Neural cell (in vitro differentiated cells): ENCODE measurements around the gene BDKRB1.

Source experiments
- CTCF ChIP-seq: fragments of 450-650 bp; IDR thresholded peaks from 2 replicates; pipeline ENCODE4 v1.5.1; 2014; ENCODE audit warnings: antibody characterized with exemption, mild to moderate bottlenecking, moderate library complexity; ENCODE audit not compliant: poor library complexity, severe bottlenecking
- EZH2 ChIP-seq: fragments of 200-600, 300-800 bp; shearing (Covaris generic), sonication (generic); IDR thresholded peaks from 2 replicates; pipeline ENCODE4 v1.6.1; 2014; ENCODE audit warnings: antibody characterized with exemption, low read length, borderline replicate concordance, mild to moderate bottlenecking; ENCODE audit not compliant: insufficient read depth, poor library complexity, severe bottlenecking
- POLR2AphosphoS5 ChIP-seq: IDR thresholded peaks from 2 replicates; pipeline ENCODE4 v1.6.1; 2012

- TF ChIP-seq CTCF (no peak), EZH2 (no peak), POLR2AphosphoS5 (no peak)
These were observed 16.9 kb downstream of the BDKRB1 start for GRCh38 chr14:96272777-96273473.
